Gastroesophageal sphincter (tissue), 3 donors: ENCODE data around the gene SOX8.

ENCODE experiments used
- CTCF ChIP-seq, 4 experiments: fragments of 200-600 bp in 2 of 4; fragments of 450-650 bp in 2 of 4; sonication (generic) in 1 of 4; IDR thresholded peaks; one replicate each; pipeline ENCODE4 v1.5.1; 2017 to 2019; ENCODE audit warnings: antibody characterized with exemption in 4 of 4, mild to moderate bottlenecking in 2 of 4, moderate library complexity in 2 of 4
- EP300 ChIP-seq: sonication (generic); formaldehyde crosslinking; IDR thresholded peaks from one replicate; pipeline ENCODE4 v1.6.1; 2017; ENCODE audit warnings: antibody characterized with exemption, mild to moderate bottlenecking
- POLR2A ChIP-seq, 2 donors: fragments of 450-650 bp; IDR thresholded peaks; one replicate each; pipeline ENCODE4 v1.6.1; 2017; ENCODE audit warnings: antibody characterized with exemption in 2 of 2, mild to moderate bottlenecking in 2 of 2, moderate library complexity in 1 of 2
- POLR2AphosphoS5 ChIP-seq: sonication (generic); formaldehyde crosslinking; IDR thresholded peaks from one replicate; pipeline ENCODE4 v1.6.1; 2017; ENCODE audit warnings: antibody characterized with exemption

- TF ChIP-seq POLR2AphosphoS5 = no peak
- TF ChIP-seq POLR2A (IDR thresholded peaks at IDR 0.05) = no peak
- TF ChIP-seq EP300 = no peak
- TF ChIP-seq CTCF (IDR thresholded peaks at IDR 0.05) = no peak
Observed at GRCh38 chr16:939941-940340, 41.6 kb upstream of the SOX8 start.
